Measurements from ENCODE around the gene HERC2.
"Not testable (repeated sequence)": the region's sequence is repeated elsewhere in the genome, so short reads cannot be mapped to it uniquely, and the experiment has no call there.

GRCh38 chr15:28365502-28365901 lies 43.5 kb upstream of the HERC2 start:
- not testable (repeated sequence) for TF ChIP-seq CTCF, POLR2A (IDR thresholded peaks at IDR 0.05)
